Keratinocyte (primary cell): ENCODE results near the gene FXN. TPM values are rescaled to one million over a fixed set of nuclear protein-coding genes. Genes with fewer than 3 reads are reported as not detected.

Source experiments
- DNase-seq: peaks from one replicate; pipeline ENCODE4 v3.0.0-alpha.2; 2011; ENCODE audit warnings: low read depth, missing footprints, low spot score
- FAIRE-seq: peaks from 2 replicates; lab custom pipeline; 2011; peaks lifted over from hg19 to GRCh38; lab: Jason Lieb, UNC
- H2AFZ ChIP-seq: 2 replicates; pipeline ENCODE4 v1.6.0; 2012; ENCODE audit warnings: low read length, control low read depth, inconsistent platforms; ENCODE audit not compliant: control insufficient read depth
- H3K27ac ChIP-seq: 2 replicates; pipeline ENCODE4 v1.5.1; 2011; ENCODE audit warnings: low read length; ENCODE audit not compliant: control insufficient read depth, insufficient read depth
- H3K27me3 ChIP-seq: 3 replicates; pipeline ENCODE4 v1.6.0; 2011; ENCODE audit warnings: low read length; ENCODE audit not compliant: control insufficient read depth, insufficient read depth; ENCODE audit errors: extremely low read depth
- H3K36me3 ChIP-seq, 2 experiments: 2 replicates in 1 of 2; 3 replicates in 1 of 2; pipeline ENCODE4 v1.5.1; 2011; ENCODE audit warnings: low read length in 2 of 2, mild to moderate bottlenecking in 1 of 2; ENCODE audit not compliant: control insufficient read depth in 2 of 2, insufficient read depth in 2 of 2; ENCODE audit errors: extremely low read depth in 1 of 2
- H3K4me1 ChIP-seq: 3 replicates; pipeline ENCODE4 v1.5.1; 2011; ENCODE audit warnings: low read length; ENCODE audit not compliant: control insufficient read depth, insufficient read depth; ENCODE audit errors: extremely low read depth
- H3K4me2 ChIP-seq: 3 replicates; pipeline ENCODE4 v1.6.0; 2011; ENCODE audit warnings: low read depth, low read length; ENCODE audit not compliant: control insufficient read depth, insufficient read depth; ENCODE audit errors: extremely low read depth
- H3K4me3 ChIP-seq, 3 experiments: fragments of 200-600 bp in 1 of 3; sonication (generic) in 1 of 3; 2 replicates in 2 of 3; 3 replicates in 1 of 3; pipeline ENCODE4 v1.5.1; 2011 to 2016; ENCODE audit warnings: low read length in 3 of 3, mild to moderate bottlenecking in 3 of 3, control low read depth in 2 of 3, inconsistent platforms in 1 of 3, low read depth in 1 of 3, mixed read lengths in 1 of 3, mixed run types in 1 of 3, moderate library complexity in 1 of 3; ENCODE audit not compliant: control insufficient read depth in 2 of 3, insufficient read depth in 2 of 3; ENCODE audit errors: extremely low read depth in 1 of 3
- H3K79me2 ChIP-seq: 2 replicates; pipeline ENCODE4 v1.6.0; 2012; ENCODE audit warnings: low read length; ENCODE audit not compliant: control insufficient read depth, insufficient read depth
- H3K9ac ChIP-seq: 3 replicates; pipeline ENCODE4 v1.6.0; 2011; ENCODE audit warnings: low read length; ENCODE audit not compliant: control insufficient read depth, insufficient read depth; ENCODE audit errors: extremely low read depth
- H3K9me1 ChIP-seq: 3 replicates; pipeline ENCODE4 v1.6.0; 2011; ENCODE audit warnings: low read length; ENCODE audit not compliant: control insufficient read depth, insufficient read depth; ENCODE audit errors: extremely low read depth
- H3K9me3 ChIP-seq: 2 replicates; pipeline ENCODE4 v1.5.1; 2012; ENCODE audit warnings: low read depth, low read length; ENCODE audit not compliant: control insufficient read depth
- H4K20me1 ChIP-seq: 3 replicates; pipeline ENCODE4 v1.6.0; 2011; ENCODE audit warnings: low read length; ENCODE audit not compliant: control insufficient read depth, insufficient read depth; ENCODE audit errors: extremely low read depth
- EZH2 ChIP-seq: IDR thresholded peaks from one replicate; pipeline ENCODE4 v1.6.1; 2012; ENCODE audit warnings: inconsistent platforms, mild to moderate bottlenecking, low read length, moderate library complexity
- dilution Hi-C: fragments of 300-500 bp; cut with MboI; formaldehyde crosslinking; loops from one replicate; pipeline ENCODE4 v1.7.0; 2020; ENCODE audit warnings: low sequenced_read_pairs; ENCODE audit not compliant: extremely low pct_ligation_motif_present
- polyA plus RNA-seq, 5 experiments: library from polyadenylated mRNA; depleted of rRNA in 3 of 5; stranded (reverse) in 3 of 5; stranded (forward) in 1 of 5; unstranded in 1 of 5; fragments of >200 nt; gene quantifications; 1 replicate in 1 of 5; 2 replicates in 3 of 5; 3 replicates in 1 of 5; pipeline versions ENCODE4 v1.2.1 to v1.2.3, GENCODE V29; 2011 to 2012; ENCODE audit warnings: missing spikeins in 2 of 5, low read depth in 1 of 5, low replicate concordance in 1 of 5
- TF ChIP-seq, protein P1 (sequence below), 3 experiments: IDR thresholded peaks in 1 of 3; conservative IDR thresholded peaks in 1 of 3; optimal IDR thresholded peaks in 1 of 3; 2 replicates in 2 of 3; 3 replicates in 1 of 3; pipeline versions ENCODE3 to v1.5.1; 2011; ENCODE audit warnings: low read length in 3 of 3, mild to moderate bottlenecking in 3 of 3, moderate library complexity in 2 of 3, control low read depth in 1 of 3, inconsistent platforms in 1 of 3; ENCODE audit not compliant: insufficient read depth in 2 of 3; ENCODE audit errors: extremely low read depth in 1 of 3

The FXN gene
- polyA plus RNA-seq, 1 donor (not counting 4 experiments of a cell fraction or from before 2014, with no cell fraction given): 24.3 TPM

- H4K20me1 ChIP-seq: no peaks in the 10 kb centered on the region
- FAIRE-seq: no peak
These were observed 50.2 kb downstream of the FXN start for GRCh38 chr9:69085569-69086283.

GRCh38 chr9:69086312-69086711 is 50.8 kb downstream of the FXN start:
- Histone ChIP-seq H3K27me3 (no peaks in the 10 kb centered on the region), H3K36me3 (no peaks in the 10 kb centered on the region), H3K4me2 (no peak overlapping the region), H3K79me2 (no peaks in the 10 kb centered on the region), H3K9me1 (no peaks in the 10 kb centered on the region), H3K9ac (no peak overlapping the region), H3K27ac (no peak overlapping the region), H4K20me1 (no peaks in the 10 kb centered on the region), H3K4me1 (peaks cover 7% of the 10 kb centered on the region), H3K4me3 (no peak overlapping the region), H3K9me3 (no peaks in the 10 kb centered on the region), H2AFZ (no peak overlapping the region)
- dilution Hi-C loops: no loop called here
- TF ChIP-seq, protein P1, sequence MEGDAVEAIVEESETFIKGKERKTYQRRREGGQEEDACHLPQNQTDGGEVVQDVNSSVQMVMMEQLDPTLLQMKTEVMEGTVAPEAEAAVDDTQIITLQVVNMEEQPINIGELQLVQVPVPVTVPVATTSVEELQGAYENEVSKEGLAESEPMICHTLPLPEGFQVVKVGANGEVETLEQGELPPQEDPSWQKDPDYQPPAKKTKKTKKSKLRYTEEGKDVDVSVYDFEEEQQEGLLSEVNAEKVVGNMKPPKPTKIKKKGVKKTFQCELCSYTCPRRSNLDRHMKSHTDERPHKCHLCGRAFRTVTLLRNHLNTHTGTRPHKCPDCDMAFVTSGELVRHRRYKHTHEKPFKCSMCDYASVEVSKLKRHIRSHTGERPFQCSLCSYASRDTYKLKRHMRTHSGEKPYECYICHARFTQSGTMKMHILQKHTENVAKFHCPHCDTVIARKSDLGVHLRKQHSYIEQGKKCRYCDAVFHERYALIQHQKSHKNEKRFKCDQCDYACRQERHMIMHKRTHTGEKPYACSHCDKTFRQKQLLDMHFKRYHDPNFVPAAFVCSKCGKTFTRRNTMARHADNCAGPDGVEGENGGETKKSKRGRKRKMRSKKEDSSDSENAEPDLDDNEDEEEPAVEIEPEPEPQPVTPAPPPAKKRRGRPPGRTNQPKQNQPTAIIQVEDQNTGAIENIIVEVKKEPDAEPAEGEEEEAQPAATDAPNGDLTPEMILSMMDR (optimal IDR thresholded peaks at IDR 0.05 in 1 of 3, IDR thresholded peaks at IDR 0.05 in 1 of 3, conservative IDR thresholded peaks at IDR 0.05 in 1 of 3; ENCODE audit: extremely low read depth in 1 of 3, insufficient read depth in 2 of 3, low read length in 3 of 3): no peak
- TF ChIP-seq EZH2: no peak
- DNase-seq: no peak
- FAIRE-seq: no peak

More at GRCh38 chr9:69085569-69086283, 50.2 kb downstream of the FXN start:
- no peak overlapping the region for H3K4me3 ChIP-seq
- H3K9me1 ChIP-seq: no peaks in the 10 kb centered on the region
- peaks cover 4% of the 10 kb centered on the region for H3K4me1 ChIP-seq
- no peak overlapping the region for H3K9ac ChIP-seq
- no peaks in the 10 kb centered on the region for H3K36me3 ChIP-seq
- no peak overlapping the region for H3K27ac ChIP-seq
- no peak overlapping the region for H2AFZ ChIP-seq
- DNase-seq: no peak
- no peak overlapping the region for H3K4me2 ChIP-seq
- H3K27me3 ChIP-seq: no peaks in the 10 kb centered on the region
- dilution Hi-C loops: no loop called here
- no peaks in the 10 kb centered on the region for H3K9me3 ChIP-seq
- TF ChIP-seq EZH2: no peak
- TF ChIP-seq, protein P1 (optimal IDR thresholded peaks at IDR 0.05 in 1 of 3, IDR thresholded peaks at IDR 0.05 in 1 of 3, conservative IDR thresholded peaks at IDR 0.05 in 1 of 3; ENCODE audit: extremely low read depth in 1 of 3, insufficient read depth in 2 of 3, low read length in 3 of 3): no peak
- no peaks in the 10 kb centered on the region for H3K79me2 ChIP-seq
